NCI-H2029 (cell line): ENCODE results near the gene RGMA.
"Not testable (repeated sequence)": the region's sequence is repeated elsewhere in the genome, so short reads cannot be mapped to it uniquely, and the experiment has no call there.

Source experiments
- DNase-seq: peaks from one replicate; lab custom pipeline; 2025; lab: John Stamatoyannopoulos, UW

RGMA gene

DNA sequence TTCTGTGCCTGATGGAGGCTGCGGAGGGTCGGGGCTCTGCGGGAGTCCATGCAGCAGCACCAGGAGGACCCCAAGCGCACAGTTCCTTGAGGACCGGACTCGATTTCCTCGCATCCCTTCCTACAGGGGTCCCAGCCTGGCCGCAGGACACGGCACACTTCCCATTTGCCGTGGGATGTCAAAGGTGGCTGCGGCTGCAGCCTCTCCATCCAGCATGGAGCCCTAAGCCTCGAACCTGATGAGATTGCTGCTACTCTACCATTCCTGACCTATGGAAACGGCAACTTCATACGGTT is 40.6 kb downstream of the RGMA start:
- no peak for DNase-seq

DNA sequence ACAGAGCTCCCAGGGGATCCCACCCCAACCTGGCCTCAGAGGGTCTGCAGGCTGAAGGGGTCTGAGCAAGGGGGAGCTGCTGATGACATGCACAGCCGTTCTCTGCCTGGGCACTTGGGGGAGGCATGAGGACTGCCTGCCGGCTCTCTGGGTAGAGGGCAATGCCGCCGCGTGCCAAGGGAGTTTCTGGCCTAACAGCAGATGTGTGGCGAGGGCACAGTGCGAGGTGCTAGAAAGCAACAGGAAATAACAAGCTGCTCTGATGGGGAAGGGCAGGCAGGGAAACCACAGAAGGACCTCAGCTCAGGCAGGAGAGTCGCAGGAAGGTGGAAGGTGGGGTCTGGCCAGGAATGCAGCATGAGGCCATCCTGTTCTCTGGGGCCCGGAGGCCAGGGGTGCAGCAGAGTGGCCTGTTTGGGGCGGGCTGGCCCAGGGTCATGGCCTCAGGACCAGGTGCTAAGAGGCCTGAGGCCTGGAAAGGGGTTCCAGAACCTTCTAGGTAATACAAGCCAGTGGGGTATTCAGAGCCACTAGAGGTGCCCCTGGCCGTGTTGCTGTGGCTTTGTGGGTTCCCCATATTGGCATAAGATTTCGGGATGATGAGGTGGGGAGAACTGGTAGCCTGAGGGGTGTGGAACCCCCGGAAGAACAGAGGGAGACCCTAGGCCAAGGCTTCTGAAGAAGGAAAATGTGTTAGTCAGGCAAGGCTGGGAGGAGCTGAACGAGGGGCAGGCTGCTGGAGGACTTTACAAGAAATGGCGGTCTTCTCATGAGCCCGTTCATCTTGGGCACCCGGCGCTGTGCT is 41.2 kb downstream of the RGMA start:
- no peak for DNase-seq

DNA sequence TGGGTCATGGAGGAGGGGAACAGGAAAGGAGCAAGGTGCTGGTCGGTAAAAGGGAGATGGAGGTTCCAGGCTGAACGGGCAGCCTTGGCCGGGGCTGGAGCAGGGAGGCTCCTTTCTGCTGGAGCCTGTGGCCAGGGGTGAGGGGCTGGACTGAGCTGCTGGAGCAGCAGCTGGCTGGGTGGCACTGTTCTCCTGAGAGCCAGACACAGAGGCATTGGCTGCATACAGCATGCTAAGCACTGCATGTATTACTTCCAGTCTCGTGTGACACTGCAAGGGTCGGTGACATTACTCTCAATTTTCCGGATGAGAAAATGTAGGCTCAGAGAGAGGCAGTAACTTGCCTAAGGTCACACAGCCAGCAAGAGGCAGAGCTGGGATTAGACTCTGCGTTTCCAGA is 42.3 kb downstream of the RGMA start:
- DNase-seq, result no peak

DNA sequence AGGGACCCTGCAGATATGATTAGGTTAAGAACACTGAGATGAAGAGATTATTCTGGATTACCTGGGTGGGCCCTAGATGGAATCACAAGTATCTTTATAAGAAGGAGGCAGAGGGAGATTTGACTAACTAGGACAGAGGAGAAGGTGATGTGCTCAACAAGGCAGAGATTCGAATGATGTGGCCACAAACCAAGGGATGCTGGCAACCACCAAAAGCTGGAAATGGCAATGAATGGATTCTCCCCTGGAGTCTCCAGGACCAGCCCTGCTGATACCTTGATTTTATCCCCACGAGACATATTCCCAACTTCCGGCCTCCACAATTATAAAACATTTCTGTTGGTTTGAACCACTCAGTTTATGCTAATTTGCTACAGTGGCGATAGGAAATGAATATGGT is 42.9 kb downstream of the RGMA start:
- DNase-seq, result no peak

DNA sequence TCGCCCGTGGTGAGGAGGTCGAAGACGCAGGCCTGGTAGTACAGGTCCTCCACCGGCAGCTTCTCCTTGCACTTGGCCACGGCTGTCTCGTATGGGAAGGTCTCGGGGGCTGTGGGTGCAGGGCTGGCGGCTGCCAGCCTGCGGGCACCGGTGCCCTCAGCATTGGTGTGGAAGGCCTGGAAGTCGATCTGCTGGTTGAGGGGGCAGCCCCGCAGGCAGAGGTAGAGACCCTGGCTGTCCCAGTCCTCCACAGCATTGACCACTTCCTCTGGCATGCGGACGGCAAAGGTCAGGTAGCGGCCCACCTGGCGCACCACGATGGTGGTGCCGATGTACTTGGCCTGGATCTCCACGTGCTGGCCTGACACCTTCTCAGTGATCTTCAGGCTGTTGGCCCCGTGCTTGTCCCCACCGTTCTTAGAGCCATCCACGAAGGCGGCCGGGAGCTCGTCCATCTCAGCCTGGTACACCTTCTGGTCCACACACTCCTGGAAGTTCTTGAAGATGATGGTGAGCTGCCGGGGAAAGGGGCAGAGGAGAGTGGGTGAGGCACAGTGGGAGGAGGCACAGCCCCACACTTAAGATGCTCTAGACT is 43.7 kb downstream of the RGMA start:
- DNase-seq, result no peak

DNA sequence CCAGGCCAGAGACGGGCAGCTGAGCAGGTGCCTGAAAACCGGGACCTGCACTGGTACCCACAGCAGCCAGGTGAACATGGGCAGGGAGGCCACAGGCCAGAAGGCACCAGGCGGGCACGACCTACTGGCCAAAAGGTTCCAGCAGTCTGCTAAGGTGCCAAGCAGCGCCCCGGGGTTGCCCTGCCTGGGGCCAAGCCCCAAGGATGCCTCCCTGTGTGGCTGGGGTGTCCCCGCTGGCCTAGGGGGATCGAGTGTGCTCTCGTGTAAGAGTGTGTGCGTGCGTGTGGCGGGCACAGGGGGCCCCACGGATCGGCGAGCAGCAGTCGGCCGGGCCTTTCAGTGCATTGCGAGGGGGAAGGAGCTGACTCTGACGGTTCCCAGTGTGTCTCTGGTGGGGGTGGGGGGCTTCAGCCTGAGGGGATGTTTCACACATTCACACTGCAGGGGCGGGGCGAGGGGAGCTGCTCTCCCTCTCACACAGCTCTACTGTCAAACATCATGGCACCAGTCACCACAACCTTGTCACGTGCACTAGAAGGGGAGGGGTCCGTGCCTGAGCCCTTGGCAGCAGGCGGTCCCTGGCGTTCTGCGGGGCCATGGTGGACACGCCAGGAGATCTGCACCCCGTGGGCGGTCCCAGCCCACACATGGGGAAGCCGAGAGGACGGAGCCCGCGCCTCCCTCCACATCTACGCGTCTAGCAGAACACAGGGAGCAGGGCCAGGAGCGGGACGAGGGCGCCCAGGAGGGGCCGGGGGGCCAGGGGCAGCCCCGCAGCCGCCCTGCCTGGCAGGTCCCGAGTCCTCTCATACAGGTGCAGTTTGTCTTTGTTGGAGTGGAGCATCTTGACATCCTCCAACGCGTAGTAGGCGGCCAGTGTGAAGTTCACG is 44.5 kb downstream of the RGMA start:
- DNase-seq, result no peak

DNA sequence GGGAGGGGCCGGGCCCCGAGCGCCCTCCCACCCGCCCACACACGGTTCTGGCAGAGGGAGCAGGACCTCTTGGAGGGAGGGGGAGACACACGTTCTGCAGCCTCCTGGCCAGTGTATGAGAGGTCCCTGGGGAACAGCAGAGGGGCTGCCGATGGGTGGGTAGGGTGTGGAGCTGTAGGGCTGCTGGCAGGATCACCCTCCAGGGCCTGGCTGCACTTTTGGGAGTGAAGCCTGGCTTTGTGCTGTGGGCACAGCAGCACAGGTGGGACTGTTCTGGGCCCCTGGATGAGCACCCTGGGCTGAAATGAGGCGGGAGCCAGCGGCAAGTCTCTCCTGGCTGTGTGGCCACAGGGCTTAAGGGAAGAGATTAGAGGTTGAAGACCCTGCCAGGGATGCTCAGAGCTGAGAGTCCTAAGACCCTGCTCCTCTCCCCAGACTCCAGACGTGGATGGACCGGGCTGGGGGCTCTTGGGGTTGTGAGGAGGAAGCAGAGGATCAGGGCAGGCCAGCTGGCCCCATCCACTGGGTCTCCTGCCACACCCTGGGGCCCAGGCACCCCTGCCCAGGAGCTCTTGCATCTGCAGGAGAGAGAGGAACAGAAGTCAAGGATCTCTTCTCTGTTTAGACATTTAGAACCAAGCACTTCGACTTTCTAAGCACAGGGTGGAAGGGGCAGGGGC is 45.2 kb downstream of the RGMA start:
- DNase-seq, result no peak

DNA sequence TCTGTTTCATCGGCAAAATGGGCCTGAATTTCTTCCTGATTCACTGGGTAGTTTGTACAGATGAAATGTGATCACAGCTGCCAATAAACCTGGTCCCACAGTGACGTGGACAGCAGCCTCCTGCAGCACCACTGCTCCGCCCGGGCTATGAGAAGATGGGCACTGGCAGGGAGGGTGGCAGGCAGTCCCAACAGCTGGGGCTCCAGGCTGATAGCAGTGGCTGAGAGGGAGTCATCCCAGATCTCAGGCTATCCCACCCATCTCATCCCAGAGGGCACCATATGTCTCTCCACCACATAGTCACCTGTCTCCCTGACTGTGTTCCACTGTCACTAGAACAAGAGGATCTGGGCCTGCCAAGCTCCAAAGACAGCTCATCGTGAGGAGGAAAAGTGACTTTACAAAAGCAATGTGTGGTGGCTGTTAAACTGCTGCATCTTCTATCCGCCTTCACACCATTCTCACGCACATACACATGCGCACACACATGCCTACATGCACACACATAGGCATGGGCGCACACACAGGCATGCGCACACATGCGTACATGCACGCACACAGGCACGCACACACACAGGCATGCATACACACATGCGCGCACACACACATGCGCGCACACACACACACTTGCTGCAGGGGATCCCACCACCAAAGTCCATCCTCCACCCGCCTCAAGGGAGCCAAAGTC is 46.2 kb downstream of the RGMA start:
- DNase-seq, result no peak

DNA sequence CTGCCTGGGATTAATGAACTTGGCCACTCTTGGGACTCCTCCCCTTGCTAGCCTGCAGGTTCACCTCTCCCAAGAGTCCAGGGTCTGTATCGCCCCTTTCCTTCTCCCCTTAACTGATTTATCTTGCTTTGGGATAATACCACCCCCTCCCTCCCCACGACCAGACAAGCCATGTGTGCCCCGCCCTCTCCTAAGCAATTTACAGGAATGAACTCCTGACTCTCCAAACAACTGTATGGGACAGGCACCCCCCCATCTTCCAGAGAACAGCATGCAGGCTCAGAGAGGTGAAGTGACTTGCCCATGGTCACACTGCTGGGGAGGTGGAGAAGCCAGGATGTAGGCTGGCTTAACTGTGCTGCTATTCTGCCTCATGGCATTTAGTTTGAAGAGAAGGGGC is 46.8 kb downstream of the RGMA start:
- DNase-seq, result no peak

DNA sequence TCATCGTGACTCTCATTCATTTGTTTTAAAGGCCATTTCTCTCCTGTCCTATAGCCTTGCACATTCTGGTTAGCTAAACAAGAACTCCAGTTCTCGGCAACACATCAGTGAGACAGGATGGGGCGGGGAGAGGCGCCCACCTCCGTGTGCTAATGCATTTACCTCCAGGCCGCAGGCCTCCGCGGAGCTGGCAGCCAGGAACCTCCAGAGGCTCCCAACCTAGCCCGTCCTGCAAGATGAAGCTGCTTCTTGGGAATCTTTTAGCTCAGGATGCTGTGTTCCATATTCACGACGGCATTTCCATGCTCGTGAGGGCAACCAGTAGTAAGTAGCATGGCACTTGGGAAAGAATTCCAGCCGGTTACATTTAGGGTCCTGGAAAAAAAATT is 47.9 kb downstream of the RGMA start:
- DNase-seq, result no peak

DNA sequence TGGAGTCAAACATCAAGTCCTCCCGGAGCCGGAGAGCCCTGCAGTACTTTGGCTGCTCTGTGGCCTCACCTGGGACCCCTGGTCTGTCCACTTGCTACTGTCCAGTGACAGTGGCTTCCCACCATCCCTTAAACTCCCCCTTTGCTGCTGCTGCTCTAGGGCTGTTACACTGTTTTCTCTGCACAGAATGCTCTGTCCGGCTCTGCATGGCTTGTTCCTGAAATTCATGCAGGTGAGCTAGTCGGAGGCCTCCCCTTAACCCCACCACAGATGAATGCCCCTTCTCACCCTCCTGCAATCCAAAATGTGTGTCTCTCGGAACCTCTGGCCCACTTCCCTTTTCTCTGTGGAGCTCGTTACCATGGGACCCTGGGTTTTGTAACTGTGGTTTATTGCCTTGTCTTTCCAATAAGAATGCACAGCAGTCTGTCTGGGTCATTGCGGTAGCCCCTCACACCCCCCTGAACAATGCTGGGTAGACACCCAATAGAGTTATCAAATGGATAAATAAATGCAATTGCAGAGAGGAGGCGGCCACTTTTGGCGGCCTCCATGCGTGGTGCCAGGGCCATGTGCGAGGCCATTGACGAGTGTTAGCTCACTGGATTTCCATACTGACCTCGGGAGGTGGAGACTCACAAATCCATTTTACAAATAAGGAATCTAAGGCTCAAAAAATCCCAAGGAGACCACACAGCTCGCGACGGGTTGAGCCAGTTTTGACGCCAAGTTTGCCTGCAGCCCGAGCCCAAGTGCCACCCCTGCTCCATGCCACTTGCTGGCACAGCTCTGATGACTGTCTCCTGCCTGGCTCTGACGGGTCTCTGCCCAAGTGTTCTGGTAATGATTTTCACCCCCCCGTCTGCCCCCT is 48.5 kb downstream of the RGMA start:
- DNase-seq, result no peak

DNA sequence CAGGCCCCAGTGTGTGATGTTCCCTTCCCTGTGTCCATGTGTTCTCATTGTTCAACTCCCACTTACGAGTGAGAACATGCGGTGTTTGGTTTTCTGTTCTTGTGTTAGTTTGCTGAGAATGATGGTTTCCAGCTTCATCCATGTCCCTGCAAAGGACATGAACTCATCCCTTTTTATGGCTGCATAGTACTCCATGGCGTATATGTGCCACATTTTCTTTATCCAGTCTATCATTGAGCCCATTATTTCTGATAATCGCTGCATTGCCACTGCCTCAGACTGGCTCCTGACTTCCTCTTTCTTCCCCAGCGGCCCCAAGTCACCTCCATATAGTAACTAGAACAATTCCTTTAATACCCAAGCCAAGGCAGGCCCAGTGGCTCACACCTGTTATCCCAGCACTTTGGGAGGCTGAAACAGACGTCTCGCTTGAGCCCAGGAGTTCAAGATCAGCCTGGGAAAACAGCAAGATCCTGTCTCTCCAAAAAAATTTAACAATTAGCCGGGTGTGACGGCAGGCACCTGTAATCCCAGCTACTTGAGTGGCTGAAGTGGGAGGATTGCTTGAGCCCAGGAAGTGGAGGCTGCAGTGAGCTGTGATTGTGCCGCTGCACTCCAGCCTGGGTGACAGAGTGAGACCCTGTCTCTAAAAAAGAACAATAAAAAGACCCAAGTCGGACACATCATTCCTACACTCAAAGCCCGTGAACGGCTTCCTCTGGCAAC is 49.3 kb downstream of the RGMA start:
- not testable (repeated sequence) for DNase-seq

DNA sequence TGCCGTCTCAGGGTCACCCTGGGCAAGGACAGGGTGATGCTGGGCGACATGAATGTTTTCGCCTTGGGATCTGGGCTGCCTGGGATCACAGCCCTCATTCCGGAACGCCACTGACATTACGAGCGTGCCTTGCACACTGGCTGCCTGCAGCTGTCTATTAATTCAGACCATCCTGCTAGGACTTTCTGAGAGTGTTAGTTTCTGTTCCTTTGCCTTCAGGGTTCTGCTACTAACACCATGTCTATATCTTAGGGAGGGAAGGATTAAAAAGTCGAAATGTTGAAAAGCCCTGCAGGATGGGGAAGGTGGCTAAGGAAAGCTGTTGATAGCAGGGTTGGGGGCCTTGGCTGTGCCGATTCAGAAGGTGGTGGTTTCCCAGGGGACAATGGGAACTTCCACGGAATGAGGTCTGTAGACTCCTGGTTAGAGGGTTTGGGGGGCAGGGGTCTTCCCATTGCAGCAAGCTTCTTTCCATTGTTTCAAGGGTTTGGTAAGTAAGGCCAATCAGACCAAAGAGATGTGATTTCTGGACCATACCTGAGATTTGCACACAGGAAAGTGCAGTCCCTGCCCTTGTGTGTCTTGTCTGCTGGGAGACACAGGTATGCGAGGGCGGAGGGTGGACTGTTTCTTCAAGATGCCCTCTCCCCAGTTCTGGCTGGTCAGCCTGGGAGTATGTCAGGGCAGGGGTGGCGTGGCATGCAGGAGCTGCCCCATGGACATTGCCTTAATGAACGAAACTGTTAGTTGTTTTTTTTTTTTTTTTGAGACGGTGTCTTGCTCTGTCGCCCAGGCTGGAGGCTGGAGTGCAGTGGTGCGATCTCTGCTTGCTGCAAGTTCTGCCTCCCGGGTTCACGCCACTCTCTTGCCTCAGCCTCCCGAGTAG is 50.9 kb downstream of the RGMA start:
- no peak for DNase-seq

DNA sequence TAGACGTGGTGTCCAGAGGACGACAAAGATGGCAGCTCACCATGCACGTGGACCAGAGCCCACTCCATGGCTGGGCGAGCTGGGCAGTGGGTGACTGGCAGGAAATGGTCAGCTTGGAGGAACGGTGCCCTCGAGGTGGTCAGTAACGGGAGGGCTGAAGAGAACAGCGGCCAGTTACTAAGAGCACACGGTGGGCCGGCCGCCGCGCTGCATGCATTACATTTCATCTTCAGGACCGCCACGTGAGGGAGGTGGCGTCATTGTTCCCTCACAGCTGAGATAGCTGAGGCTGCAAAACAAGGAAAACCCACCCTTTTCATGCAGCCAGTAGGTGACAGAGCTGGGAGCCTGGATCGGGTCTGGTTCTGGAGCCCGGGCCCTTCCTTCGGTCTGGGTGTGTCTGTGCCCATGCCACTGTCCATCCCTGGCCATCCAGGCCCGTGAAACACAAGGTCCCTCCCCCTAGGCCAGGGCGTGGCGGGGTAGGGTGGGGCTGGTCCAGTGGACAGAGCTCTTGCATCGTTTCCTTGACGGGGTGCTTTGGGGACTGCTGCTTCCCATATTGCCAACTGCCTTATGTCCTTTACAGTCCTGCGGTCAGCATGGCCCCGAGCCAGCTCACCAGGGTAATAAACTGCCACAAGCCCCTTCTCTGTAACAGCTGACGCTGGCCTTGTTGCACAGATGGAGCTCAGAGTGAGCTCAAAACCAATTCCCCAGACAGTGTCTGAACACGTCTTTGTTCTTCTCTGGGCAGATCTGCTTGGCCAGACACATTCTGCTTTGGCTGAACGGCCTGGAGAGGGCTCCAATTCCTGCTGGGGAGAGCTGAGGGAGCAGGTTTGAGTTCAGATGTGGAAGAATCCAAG is 51.8 kb downstream of the RGMA start:
- DNase-seq, result no peak

DNA sequence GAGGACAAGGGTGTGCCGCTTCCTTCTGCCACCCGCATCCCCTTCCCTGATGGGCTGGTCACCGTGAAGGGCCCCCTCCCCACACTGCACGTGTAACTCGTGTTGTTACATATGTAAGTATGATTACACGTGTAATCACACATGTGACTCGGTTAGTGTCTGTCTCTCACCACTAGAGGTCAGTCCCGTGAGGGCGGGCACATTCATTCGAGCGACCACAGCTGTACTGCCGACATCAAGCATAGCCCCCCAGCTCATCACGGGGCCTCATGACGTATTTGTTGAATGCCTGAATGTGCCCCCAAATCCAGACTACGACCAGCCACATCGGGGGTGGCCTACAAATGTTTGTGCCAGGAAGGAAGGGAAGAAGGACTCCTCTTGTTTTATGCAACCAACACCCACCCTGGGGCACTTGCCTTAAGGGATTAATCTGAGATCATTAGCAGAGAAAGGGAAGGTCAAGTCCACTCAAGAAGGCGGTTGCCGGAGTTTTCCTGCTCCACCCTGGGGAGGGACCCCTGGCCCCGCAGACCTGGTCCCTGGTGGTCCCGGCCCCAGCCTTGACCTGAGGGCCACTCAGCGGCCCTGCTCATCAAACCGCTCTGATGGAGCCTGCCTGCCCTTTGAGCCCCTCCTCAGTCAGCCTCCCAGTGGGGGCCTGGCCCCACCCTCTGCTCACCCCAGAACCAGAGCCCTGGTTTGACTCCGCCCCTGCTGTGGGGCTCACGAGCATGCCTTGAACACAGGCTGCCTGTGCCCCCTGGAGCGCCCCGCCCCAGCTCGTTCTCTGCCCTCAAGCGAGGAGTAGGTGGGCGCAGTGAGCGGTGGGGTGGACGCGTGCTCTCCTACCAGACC is 52.8 kb downstream of the RGMA start:
- DNase-seq, result no peak

DNA sequence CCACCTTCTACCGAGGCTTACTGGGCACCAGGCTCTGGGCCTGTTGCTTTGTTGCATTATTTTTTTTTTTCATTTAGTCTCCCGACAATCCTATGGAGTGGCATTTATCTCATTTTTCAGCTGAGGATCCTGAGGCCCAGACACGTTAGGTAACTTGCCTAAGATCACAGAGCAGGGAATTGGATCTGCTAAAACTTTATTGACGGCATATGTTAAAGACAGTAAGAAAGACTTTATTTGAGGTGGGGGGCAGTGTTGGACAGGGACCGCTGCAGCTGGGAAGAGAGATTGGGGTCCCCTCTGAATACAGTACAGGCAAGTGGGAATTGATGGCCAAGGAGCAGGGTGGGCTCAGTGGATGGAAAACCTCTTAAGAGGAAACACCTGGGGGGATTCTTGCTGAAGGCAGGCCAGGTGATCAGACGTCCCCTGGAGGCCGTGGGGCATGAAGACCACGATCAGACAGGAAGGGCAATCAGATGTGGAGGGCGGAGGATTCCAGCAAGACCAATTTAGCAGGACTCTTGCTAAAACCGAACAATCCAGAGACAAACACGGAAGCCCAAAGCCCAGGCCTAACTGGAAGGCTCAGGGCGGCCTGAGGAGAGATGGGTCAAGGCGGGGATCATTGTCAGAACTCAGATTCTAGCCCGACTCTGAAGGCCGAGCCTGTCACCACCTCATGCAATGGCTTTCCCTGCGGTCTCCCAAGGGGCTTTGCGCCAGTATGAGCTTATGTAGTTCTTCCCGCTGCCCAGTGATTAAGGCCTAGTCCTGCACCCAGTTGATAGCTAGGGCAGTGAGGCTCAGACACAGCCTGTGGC is 53.7 kb downstream of the RGMA start:
- DNase-seq, result no peak
